Activated CD4-positive, CD25-positive, alpha-beta regulatory T cell treated with anti-CD3 and anti-CD28 coated beads, Interleukin-2, amount 50 U/mL, for 72 hours (primary cell): Measurements from ENCODE around the gene SGMS1.

Experiments
- DNase-seq: peaks from one replicate; pipeline ENCODE4 v3.0.0; 2021

The SGMS1 gene

GRCh38 chr10:50605951-50606270, 17.8 kb downstream of the SGMS1 start:
- DNase-seq: no peak

DNA sequence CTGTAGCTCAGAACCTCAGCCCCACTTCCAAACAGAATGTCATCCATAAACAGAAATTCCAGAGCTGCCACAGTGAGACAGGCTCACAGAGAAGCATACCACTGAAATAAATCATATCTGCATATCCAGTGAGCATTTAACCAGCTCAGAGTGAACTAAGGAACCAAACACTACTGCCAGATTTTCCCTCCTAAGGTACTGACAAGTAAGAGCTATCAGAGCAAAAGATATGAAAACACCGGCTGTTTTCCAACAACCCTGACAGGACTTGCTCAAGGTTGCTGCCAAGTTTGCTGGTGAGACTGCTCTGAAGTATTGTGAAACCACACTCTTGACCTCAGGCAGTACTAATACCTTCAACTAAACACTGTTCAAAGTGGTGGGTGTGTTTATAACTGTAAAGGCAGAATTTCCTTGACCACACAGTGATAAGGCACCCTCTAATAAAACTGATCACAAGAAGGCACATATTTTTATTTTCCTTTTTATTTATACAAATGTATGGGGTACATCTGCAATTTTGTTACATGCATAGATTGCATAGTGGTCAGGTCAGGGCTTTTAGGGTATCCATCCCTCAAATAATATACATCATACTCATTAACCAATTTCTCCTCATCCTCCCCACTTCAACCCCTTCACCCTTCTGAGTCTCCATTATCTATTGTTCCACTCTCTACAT, 18.3 kb downstream of the SGMS1 start:
- no peak for DNase-seq

DNA sequence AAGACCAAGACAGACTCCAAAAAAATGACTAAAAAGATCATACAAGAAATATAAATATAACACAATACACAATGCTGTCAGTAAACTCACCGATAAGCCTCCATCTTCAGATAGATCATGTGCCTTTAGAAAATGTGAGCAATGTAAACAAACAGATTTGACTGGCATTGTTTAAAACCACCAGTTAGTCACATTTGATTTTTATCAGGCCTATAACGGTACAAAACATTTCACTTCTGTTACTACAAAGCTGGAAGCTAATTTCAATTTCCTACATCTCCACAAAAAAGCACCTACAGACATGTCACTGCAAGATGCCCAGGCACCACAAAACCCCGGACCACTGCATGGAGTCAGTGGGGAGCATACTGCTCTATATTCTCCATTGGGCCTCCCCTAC, 18.9 kb downstream of the SGMS1 start:
- DNase-seq: no peak

DNA sequence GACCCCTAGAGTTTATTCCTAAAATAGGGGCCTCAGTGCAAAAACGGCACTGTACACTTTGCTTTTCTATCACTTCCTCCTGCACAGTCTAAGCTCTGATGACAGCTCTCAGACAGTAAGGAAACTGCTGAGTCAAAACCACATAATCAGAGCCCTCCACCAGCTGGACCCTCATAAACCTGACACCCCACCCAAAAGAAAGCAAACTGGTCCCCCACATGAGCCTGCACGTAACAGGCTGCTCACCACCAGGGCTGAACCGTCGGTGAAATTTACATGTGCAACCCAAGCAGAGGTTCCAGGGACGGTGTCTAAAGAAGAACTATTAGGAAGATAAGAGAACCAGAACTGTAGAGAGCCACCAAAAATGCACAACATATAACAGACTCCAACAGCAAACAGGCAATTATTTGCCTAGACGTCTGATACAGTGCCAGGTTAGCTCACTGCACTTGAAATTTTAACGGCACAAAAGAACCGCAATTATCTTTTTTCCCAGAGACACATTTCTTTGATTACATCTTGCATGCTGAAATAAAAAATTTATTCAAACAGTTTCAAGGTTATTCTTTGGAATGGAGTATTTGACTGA, 19.6 kb downstream of the SGMS1 start:
- no peak for DNase-seq

DNA sequence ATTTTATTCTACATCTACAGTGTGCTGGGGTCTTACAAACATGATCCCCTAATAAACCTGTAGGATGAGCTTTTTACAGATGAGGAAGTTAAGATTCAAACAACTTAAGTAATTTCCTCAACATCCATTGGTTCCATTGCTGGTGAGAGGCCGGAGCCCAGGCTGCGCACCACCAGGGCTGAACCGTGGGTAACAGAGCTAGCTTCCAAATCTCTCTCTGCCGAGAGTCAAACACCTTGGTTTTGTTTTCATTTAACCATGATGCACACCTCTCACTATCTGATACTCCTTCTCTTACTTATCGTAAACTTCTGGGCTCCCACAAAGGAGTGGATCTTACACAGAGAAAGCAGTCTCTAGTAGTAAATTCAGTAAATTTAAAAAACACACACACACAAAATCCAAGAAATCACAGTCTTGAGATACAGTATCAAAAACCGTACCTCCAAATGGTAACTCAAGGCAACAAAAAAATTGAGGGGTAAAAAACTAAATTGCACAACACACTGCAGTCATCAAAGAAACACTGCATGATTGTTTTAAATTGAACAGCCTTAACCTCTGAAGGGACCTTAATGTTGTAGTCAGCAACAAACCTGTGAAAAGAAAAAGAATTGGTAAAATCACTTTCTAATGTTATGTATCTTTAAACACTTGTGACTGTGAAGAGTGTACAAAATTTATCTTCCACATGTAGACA, 20.5 kb downstream of the SGMS1 start:
- no peak for DNase-seq

- no peak for DNase-seq
Measured at GRCh38 chr10:50601974-50602373, 21.8 kb downstream of the SGMS1 start.

GRCh38 chr10:50600831-50601477, 22.8 kb downstream of the SGMS1 start:
- no peak for DNase-seq

DNA sequence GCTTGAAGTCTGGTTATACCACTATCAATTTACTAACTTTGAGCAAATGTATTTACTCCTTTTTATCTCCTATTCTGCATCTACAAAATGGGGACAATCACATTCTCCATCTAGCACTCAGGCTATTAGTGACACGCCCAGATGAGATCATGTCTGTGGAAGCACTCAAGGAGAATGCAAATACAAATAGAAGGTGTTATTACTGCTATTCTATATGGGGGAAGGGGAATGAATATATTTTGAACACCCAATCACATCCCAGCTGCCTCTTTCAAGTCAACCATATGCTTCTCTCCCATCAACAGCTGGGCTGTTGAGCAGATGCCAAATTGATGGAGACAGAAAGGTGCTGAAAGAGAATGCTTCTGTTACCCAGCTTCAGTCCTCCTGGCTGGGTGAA, 23.5 kb downstream of the SGMS1 start:
- DNase-seq: no peak

DNA sequence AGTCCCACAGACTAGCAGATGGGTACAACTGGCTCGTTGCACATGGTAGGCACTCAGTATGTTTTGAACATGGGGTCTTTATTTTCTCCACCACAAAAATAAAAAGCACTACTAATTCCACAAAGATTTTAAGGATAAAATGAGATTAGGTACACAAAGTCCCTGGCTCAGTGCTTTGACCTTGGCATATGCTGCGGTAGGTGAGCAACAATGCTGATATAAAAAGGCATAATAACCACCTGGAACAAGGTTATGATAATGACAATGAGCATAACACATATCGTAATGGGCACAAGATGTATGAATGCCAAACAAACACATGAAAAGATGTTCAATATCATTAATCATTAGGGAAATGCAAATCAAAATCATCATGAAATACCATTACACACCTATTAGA, 26.9 kb downstream of the SGMS1 start:
- no peak for DNase-seq

DNA sequence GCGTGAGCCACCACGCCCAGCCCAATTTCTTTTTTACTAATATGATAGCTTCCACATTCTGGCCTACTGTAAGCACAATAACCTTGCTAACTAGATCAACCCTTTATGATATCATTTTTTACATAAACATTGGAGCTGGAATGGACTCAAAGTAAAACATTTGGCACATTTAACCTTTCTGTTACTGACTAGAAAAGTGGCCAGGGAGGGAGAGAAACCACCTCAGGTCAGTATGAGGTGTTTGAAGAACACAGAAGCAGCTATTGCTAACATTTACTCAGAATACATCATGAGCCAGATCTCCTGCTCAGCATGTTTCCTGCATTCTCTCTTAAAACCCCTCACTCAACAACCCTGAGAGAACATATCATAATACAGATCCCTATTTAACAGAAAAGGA, 27.3 kb downstream of the SGMS1 start:
- DNase-seq: no peak

DNA sequence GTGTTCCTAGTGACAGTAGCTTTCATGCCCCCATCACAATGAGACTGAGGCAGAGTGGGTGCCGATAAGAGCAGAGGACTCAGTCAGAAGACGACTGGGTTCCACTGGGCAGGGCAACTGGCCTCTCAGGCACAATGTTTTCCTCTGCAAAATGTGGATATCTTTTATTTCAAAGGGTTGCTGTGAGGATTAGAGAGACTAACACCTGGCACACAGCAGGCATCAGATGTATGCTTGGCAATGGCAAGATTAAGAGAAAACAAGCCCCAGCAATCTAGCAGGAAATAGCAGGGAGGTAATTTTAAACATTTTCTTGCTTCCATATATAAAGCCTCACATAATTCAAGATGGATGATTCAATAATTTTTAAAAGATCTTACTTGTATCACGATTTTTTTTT, 28.0 kb downstream of the SGMS1 start:
- DNase-seq: no peak

- DNase-seq: no peak
Measured at GRCh38 chr10:50593523-50594376, 30.0 kb downstream of the SGMS1 start.

- no peak for DNase-seq
Measured at GRCh38 chr10:50592961-50593418, 30.8 kb downstream of the SGMS1 start.

- no peak for DNase-seq
Measured at GRCh38 chr10:50590935-50591334, 32.8 kb downstream of the SGMS1 start.

GRCh38 chr10:50586740-50587088, 37.0 kb downstream of the SGMS1 start:
- no peak for DNase-seq

GRCh38 chr10:50585921-50586739, 37.6 kb downstream of the SGMS1 start:
- no peak for DNase-seq

GRCh38 chr10:50582766-50583762, 40.7 kb downstream of the SGMS1 start:
- DNase-seq: no peak

GRCh38 chr10:50582046-50582445, 41.7 kb downstream of the SGMS1 start:
- no peak for DNase-seq

- no peak for DNase-seq
Measured at GRCh38 chr10:50580262-50580891, 43.4 kb downstream of the SGMS1 start.
